Neuronal stem cell (in vitro differentiated cells): ENCODE results near the gene ISLR2.
"Not testable (repeated sequence)": the region's sequence is repeated elsewhere in the genome, so short reads cannot be mapped to it uniquely, and the experiment has no call there.

ENCODE experiments used
- DNase-seq: peaks from one replicate; pipeline ENCODE4 v3.0.0-alpha.2; 2013; ENCODE audit warnings: low spot score
- H2AFZ ChIP-seq: one replicate; pipeline ENCODE4 v1.6.1; 2013; ENCODE audit warnings: mild to moderate bottlenecking, low read length, inconsistent platforms
- H2AK5ac ChIP-seq: 2 replicates; pipeline ENCODE4 v1.6.1; 2013; ENCODE audit warnings: low read depth, mild to moderate bottlenecking, inconsistent platforms, low read length, moderate library complexity, mixed read lengths
- H2BK120ac ChIP-seq: 2 replicates; pipeline ENCODE4 v1.6.1; 2013; ENCODE audit warnings: low read depth, mild to moderate bottlenecking, inconsistent platforms, low read length, moderate library complexity, mixed read lengths
- H2BK12ac ChIP-seq: one replicate; pipeline ENCODE4 v1.6.1; 2013; ENCODE audit warnings: low read length, inconsistent platforms
- H2BK15ac ChIP-seq: 2 replicates; pipeline ENCODE4 v1.6.1; 2013; ENCODE audit warnings: mild to moderate bottlenecking, low read length, inconsistent platforms, mixed read lengths
- H2BK5ac ChIP-seq: one replicate; pipeline ENCODE4 v1.6.1; 2013; ENCODE audit warnings: inconsistent platforms, mild to moderate bottlenecking, low read length, moderate library complexity
- H3K14ac ChIP-seq: one replicate; pipeline ENCODE4 v1.6.1; 2013; ENCODE audit warnings: low read length, inconsistent platforms
- H3K18ac ChIP-seq: 2 replicates; pipeline ENCODE4 v1.6.1; 2013; ENCODE audit warnings: low read length, inconsistent platforms
- H3K23ac ChIP-seq: 2 replicates; pipeline ENCODE4 v1.6.1; 2013; ENCODE audit warnings: low read depth, mild to moderate bottlenecking, mixed read lengths, low read length, inconsistent platforms; ENCODE audit not compliant: poor library complexity
- H3K27ac ChIP-seq: replicated peaks from 3 replicates; pipeline ENCODE4 v1.5.1; 2013; ENCODE audit warnings: low read length, inconsistent platforms
- H3K27me3 ChIP-seq, 3 experiments: 2 replicates each; pipeline ENCODE4 v1.6.1; 2013; ENCODE audit warnings: low read length in 3 of 3, mild to moderate bottlenecking in 2 of 3, inconsistent platforms in 1 of 3, low read depth in 1 of 3, mixed read lengths in 1 of 3, moderate library complexity in 1 of 3; ENCODE audit not compliant: control insufficient read depth in 3 of 3, insufficient read depth in 3 of 3
- H3K36me3 ChIP-seq, 2 donors: replicated peaks in 1 of 2; 2 replicates each; pipeline ENCODE4 v1.6.1; 2013; ENCODE audit warnings: low read length in 2 of 2; ENCODE audit not compliant: control insufficient read depth in 2 of 2, insufficient read depth in 2 of 2
- H3K4ac ChIP-seq: 2 replicates; pipeline ENCODE4 v1.6.1; 2013; ENCODE audit warnings: inconsistent platforms, mild to moderate bottlenecking, low read length, moderate library complexity
- H3K4me1 ChIP-seq, 2 donors: 1 replicate in 1 of 2; 2 replicates in 1 of 2; pipeline ENCODE4 v1.6.1; 2013; ENCODE audit warnings: low read length in 2 of 2, low read depth in 1 of 2; ENCODE audit not compliant: control insufficient read depth in 2 of 2, insufficient read depth in 1 of 2
- H3K4me2 ChIP-seq: one replicate; pipeline ENCODE4 v1.6.1; 2013; ENCODE audit warnings: mild to moderate bottlenecking, low read length, inconsistent platforms; ENCODE audit not compliant: insufficient read depth, poor library complexity, severe bottlenecking
- H3K4me3 ChIP-seq, 2 donors: 2 replicates each; pipeline ENCODE4 v1.5.1; 2013; ENCODE audit warnings: low read length in 2 of 2, mild to moderate bottlenecking in 2 of 2, inconsistent platforms in 1 of 2, moderate library complexity in 1 of 2
- H3K79me1 ChIP-seq: one replicate; pipeline ENCODE4 v1.6.1; 2013; ENCODE audit warnings: low read depth, mild to moderate bottlenecking, inconsistent platforms, low read length, moderate library complexity
- H3K9ac ChIP-seq: one replicate; pipeline ENCODE4 v1.6.1; 2013; ENCODE audit warnings: mild to moderate bottlenecking, low read depth, low read length, inconsistent platforms; ENCODE audit not compliant: poor library complexity
- H3K9me3 ChIP-seq, 2 donors: replicated peaks in 1 of 2; 2 replicates each; pipeline versions ENCODE3 to v1.6.1; 2013; ENCODE audit warnings: low read length in 2 of 2, mild to moderate bottlenecking in 2 of 2, inconsistent platforms in 1 of 2, low read depth in 1 of 2, mixed read lengths in 1 of 2, moderate library complexity in 1 of 2; ENCODE audit not compliant: control insufficient read depth in 2 of 2, insufficient read depth in 1 of 2
- H4K8ac ChIP-seq: one replicate; pipeline ENCODE4 v1.6.1; 2013; ENCODE audit warnings: low read depth, mild to moderate bottlenecking, inconsistent platforms, low read length, moderate library complexity
- H4K91ac ChIP-seq: one replicate; pipeline ENCODE4 v1.6.1; 2013; ENCODE audit warnings: low read length, low read depth, mild to moderate bottlenecking, inconsistent platforms; ENCODE audit not compliant: poor library complexity
- WGBS, 2 donors: extraction: QIAGEN DNeasy Blood & Tissue Kit; methylation state at CpG; one replicate each; pipeline ENCODE4 v1.1.7; 2013; ENCODE audit warnings: missing lambda C conversion rate in 2 of 2, mixed read lengths in 1 of 2; ENCODE audit not compliant: insufficient read length in 2 of 2, insufficient replicate concordance in 1 of 2; ENCODE audit errors: extremely low coverage in 2 of 2; 5-methylcytosine and 5-hydroxymethylcytosine counted together

The ISLR2 gene

DNA sequence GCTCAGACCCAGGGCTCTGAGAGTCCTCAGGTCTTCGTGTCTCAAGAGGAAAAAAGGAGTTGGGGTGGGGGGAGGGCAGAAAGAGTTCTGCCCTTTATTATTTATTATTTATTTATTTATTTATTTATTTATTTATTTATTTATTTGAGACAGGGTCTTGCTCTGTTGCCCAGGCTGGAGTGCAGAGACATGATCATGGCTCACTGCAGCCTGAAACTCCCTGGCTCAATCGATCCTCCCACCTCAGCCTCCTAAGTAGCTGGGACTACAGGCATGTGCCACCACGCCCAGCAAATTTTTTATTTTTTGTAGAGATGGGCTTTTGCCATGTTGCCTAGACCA lies 31.8 kb downstream of the ISLR2 start:
- not testable (repeated sequence) for H3K27ac ChIP-seq, H3K9me3 ChIP-seq, H3K27me3 ChIP-seq, H4K91ac ChIP-seq, H3K9ac ChIP-seq, H2BK15ac ChIP-seq, H4K8ac ChIP-seq, H3K4me3 ChIP-seq, H3K79me1 ChIP-seq, H3K36me3 ChIP-seq, H2BK120ac ChIP-seq, H3K18ac ChIP-seq, H3K14ac ChIP-seq, H2BK5ac ChIP-seq, H3K4me2 ChIP-seq, H2BK12ac ChIP-seq, H3K4ac ChIP-seq, H2AFZ ChIP-seq, DNase-seq, H2AK5ac ChIP-seq, H3K4me1 ChIP-seq, H3K23ac ChIP-seq
- WGBS, 2 donors, result no CpG with 5 or more reads among the region's 3 CpGs

DNA sequence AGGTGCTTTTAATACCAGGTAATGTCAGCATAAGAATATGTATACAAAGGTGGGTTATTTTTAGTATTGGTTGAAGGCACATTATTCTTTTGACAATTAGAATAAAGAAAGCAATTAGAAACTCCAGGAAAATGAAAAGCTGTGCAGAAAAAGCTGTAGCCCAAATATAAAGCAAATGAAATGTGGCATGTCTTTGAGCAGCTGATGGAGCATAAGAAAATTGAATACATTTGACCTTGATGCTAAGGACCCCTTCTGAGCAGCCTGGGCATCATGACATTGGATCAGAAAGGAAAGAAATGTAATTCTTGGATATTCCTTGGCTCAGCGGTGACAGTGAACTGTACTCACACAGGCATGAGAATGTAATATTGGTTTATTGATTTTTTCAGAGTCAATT lies 35.1 kb downstream of the ISLR2 start:
- H2AK5ac ChIP-seq, result no peak overlapping the region
- no peak overlapping the region for H2BK5ac ChIP-seq
- H2AFZ ChIP-seq, result no peak overlapping the region
- peaks cover 0 to 10% of the 10 kb centered on the region in 2 donors for H3K4me1 ChIP-seq
- H2BK12ac ChIP-seq, result no peak overlapping the region
- no peaks in the 10 kb centered on the region for H3K9me3 ChIP-seq
- no peaks in the 10 kb centered on the region for H3K79me1 ChIP-seq
- no peak for DNase-seq
- H3K14ac ChIP-seq, result no peak overlapping the region
- no peak overlapping the region for H3K27ac ChIP-seq
- H3K4ac ChIP-seq, result no peak overlapping the region
- H4K8ac ChIP-seq, result no peak overlapping the region
- no peak overlapping the region for H2BK15ac ChIP-seq
- H2BK120ac ChIP-seq, result no peak overlapping the region
- no peak overlapping the region for H3K4me3 ChIP-seq
- no peak overlapping the region for H3K23ac ChIP-seq
- no peaks in the 10 kb centered on the region for H3K36me3 ChIP-seq
- H3K18ac ChIP-seq, result no peak overlapping the region
- no peak overlapping the region for H4K91ac ChIP-seq
- no peak overlapping the region for H3K4me2 ChIP-seq
- WGBS, 2 donors, result no CpG with 5 or more reads among the region's 1 CpG
- H3K9ac ChIP-seq, result no peak overlapping the region
- H3K27me3 ChIP-seq, result peaks cover 0 to 6% (median 2%) of the 10 kb centered on the region in 3 experiments

DNA sequence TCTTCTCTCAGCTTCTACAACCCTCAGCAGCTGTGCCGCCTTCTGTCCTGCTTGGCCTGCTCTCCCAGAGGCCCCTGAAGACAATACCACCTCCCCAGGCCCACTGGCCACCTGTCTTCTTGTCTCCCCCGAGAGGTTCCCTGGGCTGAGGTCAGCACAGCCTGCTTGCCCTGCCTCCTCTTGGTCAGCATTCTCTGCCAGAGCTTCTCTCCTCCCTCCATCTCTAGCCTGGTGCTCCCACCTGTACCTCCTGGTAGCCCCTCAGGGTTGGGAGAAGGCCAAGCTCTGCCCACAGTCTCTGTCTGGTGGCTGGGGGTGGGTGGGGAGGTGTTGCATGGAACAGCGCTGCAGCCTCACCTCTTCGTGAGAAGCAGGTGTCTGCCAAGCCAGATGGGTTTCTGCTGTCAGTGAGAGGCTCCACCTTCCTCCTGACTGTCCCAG lies 37.5 kb downstream of the ISLR2 start:
- Histone ChIP-seq H2BK5ac (peak overlapping the region; percentile 39), H2BK120ac (peak overlapping the region; percentile 37), H3K9ac (peak overlapping the region; percentile 31), H3K27ac (no peak overlapping the region), H2AFZ (no peak overlapping the region), H3K9me3 (no peaks in the 10 kb centered on the region), H2AK5ac (peak overlapping the region; percentile 49), H3K4me2 (no peak overlapping the region), H3K36me3 (no peaks in the 10 kb centered on the region), H3K14ac (no peak overlapping the region), H3K27me3 (peaks cover 0 to 6% (median 2%) of the 10 kb centered on the region in 3 experiments), H2BK12ac (peak overlapping the region; percentile 64), H4K8ac (no peak overlapping the region), H3K18ac (peak overlapping the region; percentile 82), H4K91ac (no peak overlapping the region), H3K4me1 (peaks cover 3 to 18% of the 10 kb centered on the region in 2 donors), H3K79me1 (peaks cover 2% of the 10 kb centered on the region), H3K4ac (no peak overlapping the region), H3K4me3 (no peak overlapping the region), H3K23ac (peak overlapping the region; percentile 3), H2BK15ac (no peak overlapping the region)
- no CpG with 5 or more reads among the region's 4 CpGs for WGBS, 2 donors
- no peak for DNase-seq

DNA sequence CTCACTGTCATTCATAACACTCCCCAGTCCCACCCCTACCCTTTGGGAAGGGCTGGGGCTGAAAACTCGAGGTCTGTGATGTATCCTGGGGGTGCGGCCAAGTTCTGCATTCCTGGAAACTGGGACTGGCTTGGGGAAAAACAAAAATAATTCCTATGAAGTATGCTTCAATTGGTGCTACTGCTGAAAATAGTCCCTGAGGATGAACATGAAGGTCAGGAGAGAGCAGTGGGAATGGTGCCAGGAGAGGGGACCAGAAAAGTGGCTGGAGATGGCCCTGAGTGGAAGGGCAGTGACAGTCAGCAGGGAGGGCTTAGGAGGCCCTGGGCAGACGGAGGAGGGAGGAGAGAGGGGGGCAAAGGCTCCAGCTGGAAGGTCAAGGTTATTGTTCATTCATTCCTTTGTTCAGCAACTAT lies 38.3 kb downstream of the ISLR2 start:
- no peak overlapping the region for H3K4ac ChIP-seq
- H2BK5ac ChIP-seq, result no peak overlapping the region
- H3K36me3 ChIP-seq, result no peaks in the 10 kb centered on the region
- H3K14ac ChIP-seq, result no peak overlapping the region
- H4K91ac ChIP-seq, result no peak overlapping the region
- WGBS, 2 donors, result no CpG with 5 or more reads among the region's 3 CpGs
- H3K27ac ChIP-seq, result no peak overlapping the region
- H2BK120ac ChIP-seq, result no peak overlapping the region
- no peaks in the 10 kb centered on the region for H3K9me3 ChIP-seq
- peaks cover 10 to 26% of the 10 kb centered on the region in 2 donors for H3K4me1 ChIP-seq
- H3K9ac ChIP-seq, result no peak overlapping the region
- no peak overlapping the region for H3K23ac ChIP-seq
- DNase-seq, result no peak
- no peak overlapping the region for H2AK5ac ChIP-seq
- no peak overlapping the region for H2BK12ac ChIP-seq
- no peak overlapping the region for H2AFZ ChIP-seq
- no peak overlapping the region for H2BK15ac ChIP-seq
- H3K18ac ChIP-seq, result no peak overlapping the region
- H3K79me1 ChIP-seq, result peaks cover 2% of the 10 kb centered on the region
- H3K4me3 ChIP-seq, result no peak overlapping the region
- H3K27me3 ChIP-seq, result peaks cover 0 to 6% (median 2%) of the 10 kb centered on the region in 3 experiments
- H3K4me2 ChIP-seq, result no peak overlapping the region
- H4K8ac ChIP-seq, result no peak overlapping the region
